ENCODE measurements around the gene RHOA. TPM values are rescaled to one million over a fixed set of nuclear protein-coding genes. Genes with fewer than 3 reads are reported as not detected.

RHOA gene
- total RNA-seq, 4 donors from 2014 or later = 532 to 825 (median 698) TPM

- TF ChIP-seq POLR2A (IDR thresholded peaks at IDR 0.05) (no peak), EP300 (IDR thresholded peaks at IDR 0.05) (no peak)
- TF ChIP-seq, protein P1, sequence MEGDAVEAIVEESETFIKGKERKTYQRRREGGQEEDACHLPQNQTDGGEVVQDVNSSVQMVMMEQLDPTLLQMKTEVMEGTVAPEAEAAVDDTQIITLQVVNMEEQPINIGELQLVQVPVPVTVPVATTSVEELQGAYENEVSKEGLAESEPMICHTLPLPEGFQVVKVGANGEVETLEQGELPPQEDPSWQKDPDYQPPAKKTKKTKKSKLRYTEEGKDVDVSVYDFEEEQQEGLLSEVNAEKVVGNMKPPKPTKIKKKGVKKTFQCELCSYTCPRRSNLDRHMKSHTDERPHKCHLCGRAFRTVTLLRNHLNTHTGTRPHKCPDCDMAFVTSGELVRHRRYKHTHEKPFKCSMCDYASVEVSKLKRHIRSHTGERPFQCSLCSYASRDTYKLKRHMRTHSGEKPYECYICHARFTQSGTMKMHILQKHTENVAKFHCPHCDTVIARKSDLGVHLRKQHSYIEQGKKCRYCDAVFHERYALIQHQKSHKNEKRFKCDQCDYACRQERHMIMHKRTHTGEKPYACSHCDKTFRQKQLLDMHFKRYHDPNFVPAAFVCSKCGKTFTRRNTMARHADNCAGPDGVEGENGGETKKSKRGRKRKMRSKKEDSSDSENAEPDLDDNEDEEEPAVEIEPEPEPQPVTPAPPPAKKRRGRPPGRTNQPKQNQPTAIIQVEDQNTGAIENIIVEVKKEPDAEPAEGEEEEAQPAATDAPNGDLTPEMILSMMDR (IDR thresholded peaks at IDR 0.05) = no peak
Observed at GRCh38 chr3:49346797-49347251, 65.0 kb downstream of the RHOA start.

DNA sequence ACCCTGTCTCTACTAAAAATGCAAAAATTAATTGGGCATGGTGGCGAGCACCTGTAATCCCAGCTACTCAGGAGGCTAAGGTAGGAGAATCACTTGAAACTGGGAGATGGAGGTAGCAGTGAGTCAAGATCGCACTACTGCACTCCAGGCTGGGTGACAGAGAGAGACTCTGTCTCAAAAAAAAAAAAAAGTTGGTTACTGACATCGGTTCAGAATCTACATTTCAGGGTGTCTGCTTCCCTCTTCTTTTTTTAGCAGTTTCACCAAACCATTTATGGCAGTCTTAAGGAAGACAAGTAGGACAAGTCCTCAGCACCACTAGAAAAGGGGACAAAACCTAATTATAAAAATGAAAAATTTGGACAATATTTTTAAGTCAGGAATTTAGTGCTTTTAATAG lies 68.6 kb downstream of the RHOA start:
- DNase-seq (ENCODE audit: low spot score in 2 of 2) = no peak
- peak in 1 of 2 donors; percentile 7 for TF ChIP-seq EP300 (IDR thresholded peaks at IDR 0.05)
- TF ChIP-seq, protein P1 (IDR thresholded peaks at IDR 0.05) = no peak
- H3K27ac ChIP-seq = peak overlapping the region in 3 of 4 donors; percentile 47 to 96 (median 93)
- no peaks in the 10 kb centered on the region for H3K36me3 ChIP-seq
- peaks cover 0 to 28% (median 15%) of the 10 kb centered on the region in 4 donors for H3K4me1 ChIP-seq
- no peak overlapping the region for H3K4me3 ChIP-seq
- 85 to 88% methylated on average over 3 of the region's 3 CpGs for WGBS, 2 donors
- H3K9me3 ChIP-seq = no peaks in the 10 kb centered on the region
- H3K27me3 ChIP-seq = no peaks in the 10 kb centered on the region

More at GRCh38 chr3:49346797-49347251, 65.0 kb downstream of the RHOA start:
- peak overlapping the region in 2 of 4 donors; percentile 67 to 75 for H3K27ac ChIP-seq
- 77 to 82% methylated on average over 6 of the region's 6 CpGs for WGBS, 2 donors
- no peak for DNase-seq (ENCODE audit: low spot score in 2 of 2)
- H3K4me3 ChIP-seq = no peak overlapping the region
- no peaks in the 10 kb centered on the region for H3K36me3 ChIP-seq
- no peaks in the 10 kb centered on the region for H3K27me3 ChIP-seq
- H3K4me1 ChIP-seq = peaks cover 0 to 15% (median 5%) of the 10 kb centered on the region in 4 donors
- no peaks in the 10 kb centered on the region for H3K9me3 ChIP-seq

DNA sequence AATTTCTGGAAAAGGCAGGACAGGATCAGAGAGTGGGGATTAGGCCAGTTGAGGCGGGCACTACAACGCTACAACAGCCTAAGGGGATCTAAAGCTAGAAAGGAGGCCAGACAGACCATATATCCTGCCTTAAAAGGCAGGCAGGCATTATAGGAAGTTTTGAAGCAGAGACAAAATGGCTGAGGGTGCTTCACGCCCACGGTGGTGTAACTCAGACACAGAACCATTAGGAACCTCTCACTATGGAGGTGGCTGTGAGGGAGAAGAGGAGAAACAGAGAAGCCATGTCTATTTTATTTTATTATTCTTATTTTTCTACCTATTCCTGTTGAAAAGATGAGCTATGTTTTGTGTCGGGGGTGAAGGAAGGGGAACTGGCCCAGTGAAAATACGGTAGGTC lies 69.8 kb downstream of the RHOA start:
- TF ChIP-seq EP300 (IDR thresholded peaks at IDR 0.05) = no peak
- TF ChIP-seq, protein P1 (IDR thresholded peaks at IDR 0.05) = no peak
- TF ChIP-seq POLR2A (IDR thresholded peaks at IDR 0.05) = no peak
- Histone ChIP-seq H3K4me3 (no peak overlapping the region), H3K9me3 (no peaks in the 10 kb centered on the region), H3K27me3 (no peaks in the 10 kb centered on the region), H3K36me3 (peaks cover 0 to 4% (median 0%) of the 10 kb centered on the region in 3 donors), H3K27ac (peak overlapping the region in 3 of 4 donors; percentile 91 to 96 (median 93)), H3K4me1 (peaks cover 0 to 39% (median 16%) of the 10 kb centered on the region in 4 donors)
- DNase-seq (ENCODE audit: low spot score in 2 of 2) = no peak
- 85 to 90% methylated on average over 6 of the region's 6 CpGs for WGBS, 2 donors

DNA sequence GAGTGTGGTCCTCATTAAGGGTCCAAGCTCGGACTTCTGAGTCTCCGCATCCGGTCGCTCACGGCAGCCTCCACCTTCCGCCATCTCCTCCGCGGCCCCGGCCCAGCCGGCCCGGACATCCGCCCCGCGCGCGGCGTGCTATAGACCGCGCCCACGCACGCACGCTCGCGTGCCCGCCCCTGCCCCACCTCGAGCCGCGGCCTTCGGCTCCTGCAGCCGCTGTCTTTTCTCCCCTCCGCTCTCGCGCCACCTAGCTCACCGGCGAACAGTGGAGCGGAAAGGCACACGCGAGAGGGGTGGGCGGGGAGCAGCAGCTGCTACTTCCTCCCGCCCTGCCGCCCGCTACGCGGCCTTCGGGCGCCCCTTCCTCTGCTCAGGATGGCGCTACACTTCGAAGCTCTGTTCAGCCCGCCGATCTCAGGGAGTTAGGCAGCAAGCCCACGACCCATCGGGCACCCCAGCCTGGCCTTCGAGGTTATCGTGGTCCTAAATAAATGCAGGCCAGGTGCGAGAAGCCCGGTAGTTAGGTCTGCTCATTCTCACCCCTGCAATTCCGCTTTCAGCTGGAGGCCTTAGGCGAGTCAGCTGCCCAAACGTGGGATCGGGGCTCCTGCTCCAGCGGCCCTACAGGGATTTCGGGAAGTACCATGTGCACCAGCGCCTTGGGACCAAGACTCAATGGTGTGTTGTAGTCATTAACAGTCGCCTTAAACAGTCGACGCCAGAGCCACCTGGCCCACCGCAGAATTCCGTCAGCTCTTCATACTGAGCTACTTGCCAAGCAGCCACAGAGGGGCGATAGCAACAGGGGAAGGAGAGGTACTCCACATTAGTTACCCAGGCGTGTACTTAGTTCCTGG lies 71.6 kb downstream of the RHOA start, which contains the start of gene USP4:
TSS of gene USP4 (minus strand) at position 113 of the 860 bp plus-strand sequence. CDS start at position 84, 29 bp downstream.
- Histone ChIP-seq H3K27ac (peak within 1 kb of the TSS; percentile 86 to 96 (median 92)), H3K9me3 (no peaks in the 10 kb centered on the region), H3K36me3 (peaks cover 0 to 15% (median 0%) of the 10 kb centered on the region in 3 donors), H3K4me1 (peaks cover 0 to 41% (median 16%) of the 10 kb centered on the region in 4 donors), H3K27me3 (no peaks in the 10 kb centered on the region), H3K4me3 (peak within 1 kb of the TSS; percentile 62 to 94 (median 73))
- 0 to 2% methylated on average over 32 to 68 of the region's 70 CpGs for WGBS, 2 donors
- peak; percentile 74 to 78 for DNase-seq (ENCODE audit: low spot score in 2 of 2)
- peak; percentile 39 to 57 for TF ChIP-seq POLR2A (IDR thresholded peaks at IDR 0.05)
- peak; percentile 7 to 84 for TF ChIP-seq EP300 (IDR thresholded peaks at IDR 0.05)
- TF ChIP-seq, protein P1 (IDR thresholded peaks at IDR 0.05) = peak; percentile 12 to 66 (median 44)

DNA sequence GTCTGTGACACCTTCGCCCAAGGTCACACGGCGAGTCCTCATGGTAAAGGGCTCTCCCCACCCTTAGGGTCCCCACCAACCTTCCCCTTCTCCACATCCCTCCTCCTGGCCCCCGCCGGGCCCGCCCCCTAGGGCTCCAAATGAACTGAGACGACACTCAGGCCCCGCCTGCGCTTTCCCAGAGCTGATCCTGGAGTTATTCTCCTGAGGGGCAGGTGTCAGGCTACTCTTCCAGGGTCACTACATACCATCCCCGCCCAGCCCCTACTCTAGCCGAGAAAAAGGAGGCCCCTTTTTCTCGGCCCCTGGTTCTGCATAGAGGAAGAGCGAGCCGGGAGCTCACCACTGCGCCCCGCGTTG lies 72.2 kb downstream of the RHOA start:
- Histone ChIP-seq H3K9me3 (no peaks in the 10 kb centered on the region), H3K27me3 (no peaks in the 10 kb centered on the region), H3K4me1 (peaks cover 0 to 41% (median 16%) of the 10 kb centered on the region in 4 donors), H3K27ac (peak overlapping the region; percentile 72 to 96 (median 92)), H3K4me3 (peak overlapping the region; percentile 62 to 94 (median 73)), H3K36me3 (peaks cover 0 to 21% (median 0%) of the 10 kb centered on the region in 3 donors)
- WGBS, 2 donors = 0 to 1% methylated on average over 17 of the region's 17 CpGs
- TF ChIP-seq POLR2A (IDR thresholded peaks at IDR 0.05) (no peak), EP300 (IDR thresholded peaks at IDR 0.05) (no peak)
- TF ChIP-seq, protein P1 (IDR thresholded peaks at IDR 0.05) = no peak
- DNase-seq (ENCODE audit: low spot score in 2 of 2) = no peak

All from tibial nerve (tissue), 4 donors.